Measurements from ENCODE around the gene CMTM6.

GRCh38 chr3:32498252-32498651, 4.4 kb downstream of the CMTM6 start:
- TF ChIP-seq CTCF (IDR thresholded peaks at IDR 0.05) (no peak), POLR2A (IDR thresholded peaks at IDR 0.05) (no peak), POLR2AphosphoS5 (IDR thresholded peaks at IDR 0.05) (no peak)

All from upper lobe of left lung (tissue), 4 donors.